GM21528 (cell line): ENCODE data around the gene ADCY2.

ENCODE experiments used
- ATAC-seq: cut with Tn5 transposase; IDR thresholded peaks from one replicate; pipeline ENCODE4 v1.9.1; 2021; ENCODE audit warnings: mild to moderate bottlenecking, moderate library complexity; ENCODE audit not compliant: unreplicated experiment, low FRiP score

The ADCY2 gene

DNA sequence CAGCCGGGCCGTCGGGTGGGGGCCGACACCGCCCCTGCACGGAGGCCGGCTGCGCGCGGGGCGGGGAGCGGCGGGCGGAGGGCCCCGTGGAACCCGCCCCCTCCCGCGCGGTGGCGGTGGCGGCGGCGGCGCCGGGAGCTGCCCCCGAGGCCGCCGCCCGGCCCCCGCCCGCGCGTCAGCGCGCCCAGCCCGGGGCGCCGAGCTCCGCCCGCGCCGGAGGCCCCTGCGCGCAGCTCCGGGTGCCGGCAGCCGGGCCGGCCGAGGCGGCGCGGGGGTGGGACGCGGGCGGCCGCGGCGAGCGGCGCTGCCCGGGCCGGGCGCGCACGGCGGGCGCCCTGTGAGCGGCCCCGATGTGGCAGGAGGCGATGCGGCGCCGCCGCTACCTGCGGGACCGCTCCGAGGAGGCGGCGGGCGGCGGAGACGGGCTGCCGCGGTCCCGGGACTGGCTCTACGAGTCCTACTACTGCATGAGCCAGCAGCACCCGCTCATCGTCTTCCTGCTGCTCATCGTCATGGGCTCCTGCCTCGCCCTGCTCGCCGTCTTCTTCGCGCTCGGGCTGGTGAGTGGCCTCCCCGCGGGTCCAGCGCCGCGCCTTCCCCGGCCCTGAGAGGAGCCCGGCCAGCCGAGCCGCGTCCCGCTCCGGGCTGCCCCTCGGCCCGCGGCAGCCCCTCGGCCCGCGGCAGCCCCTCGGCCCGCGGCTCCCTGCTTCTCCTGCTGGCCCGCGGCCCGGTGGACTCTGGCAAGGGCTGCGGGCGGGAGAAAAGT is at the start of gene ADCY2:
Gene ADCY2 (plus strand): TSS at position 192 of the 766 bp plus-strand sequence. CDS start 159 bp downstream, at position 351.
- ATAC-seq: no peak

DNA sequence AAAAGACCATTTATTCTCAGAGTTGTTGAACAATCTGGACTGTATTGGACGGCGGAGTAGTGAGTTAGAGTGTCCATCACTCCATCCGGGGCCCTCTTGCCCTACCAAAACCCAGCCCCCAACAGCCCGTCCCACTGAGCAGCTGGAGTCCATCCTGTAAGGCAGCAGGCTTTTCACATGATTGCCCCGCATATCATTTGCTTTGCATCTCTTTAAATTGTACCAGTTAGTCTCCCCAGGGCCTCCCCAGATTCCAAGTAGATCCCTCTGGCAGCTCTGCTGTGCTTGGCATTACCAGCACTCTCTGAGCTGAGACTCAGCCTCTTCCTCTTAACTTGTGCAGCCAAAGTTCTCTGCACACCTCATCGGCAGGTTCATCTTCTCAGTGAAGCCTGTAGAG is 48.6 kb upstream of the ADCY2 start:
- ATAC-seq: no peak

DNA sequence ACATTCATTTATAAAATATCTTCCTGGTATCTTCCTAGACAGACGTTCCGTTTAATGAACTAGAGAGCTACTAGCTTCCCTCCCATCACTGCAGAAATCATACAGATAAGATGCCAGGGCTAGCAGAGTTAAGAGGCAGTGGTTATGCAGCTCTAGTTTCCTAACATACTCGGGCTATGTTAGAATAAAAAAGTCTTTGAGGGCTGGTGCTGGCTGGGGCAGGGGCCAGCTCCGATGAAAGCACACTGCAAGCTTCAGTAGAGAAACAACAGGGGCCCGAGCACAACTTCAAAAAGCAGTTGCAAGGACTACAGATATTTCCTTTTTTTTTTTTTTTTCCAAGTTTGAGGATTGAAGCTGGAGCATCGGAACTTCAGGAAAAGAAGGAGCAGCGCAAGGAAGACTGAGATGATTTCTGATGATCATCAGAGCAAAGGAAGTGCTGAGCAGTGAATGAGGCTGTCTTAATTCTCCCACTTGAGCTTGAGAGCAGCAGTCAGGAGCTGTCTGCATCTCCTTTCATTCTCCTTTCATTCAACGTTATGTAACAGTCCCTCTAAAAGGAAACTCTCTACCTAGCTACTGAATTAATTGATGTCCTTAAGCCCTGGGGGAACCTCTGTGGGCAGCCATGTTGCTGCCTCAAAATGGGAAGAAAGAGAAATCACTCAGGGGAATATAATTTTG is 47.6 kb upstream of the ADCY2 start:
- ATAC-seq: no peak

DNA sequence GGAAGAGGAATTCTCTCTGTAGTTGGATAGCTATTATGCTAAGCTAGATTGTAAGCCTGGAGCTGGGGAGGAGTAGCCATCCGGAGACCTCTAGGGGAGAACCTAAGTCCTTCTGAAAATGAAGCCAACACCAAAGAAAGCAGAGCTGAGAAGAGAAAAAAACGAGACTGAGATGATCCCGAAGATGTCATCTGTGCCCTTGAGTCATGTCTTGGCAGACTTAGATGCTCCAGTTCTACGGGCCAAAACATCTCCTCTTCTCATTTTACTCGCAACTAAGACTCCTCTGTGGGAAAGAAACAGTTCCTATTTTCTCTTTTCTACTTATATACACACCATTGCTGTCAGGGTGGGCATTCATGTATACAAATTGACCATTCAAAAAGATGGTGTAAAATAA is 34.3 kb upstream of the ADCY2 start:
- no peak for ATAC-seq

DNA sequence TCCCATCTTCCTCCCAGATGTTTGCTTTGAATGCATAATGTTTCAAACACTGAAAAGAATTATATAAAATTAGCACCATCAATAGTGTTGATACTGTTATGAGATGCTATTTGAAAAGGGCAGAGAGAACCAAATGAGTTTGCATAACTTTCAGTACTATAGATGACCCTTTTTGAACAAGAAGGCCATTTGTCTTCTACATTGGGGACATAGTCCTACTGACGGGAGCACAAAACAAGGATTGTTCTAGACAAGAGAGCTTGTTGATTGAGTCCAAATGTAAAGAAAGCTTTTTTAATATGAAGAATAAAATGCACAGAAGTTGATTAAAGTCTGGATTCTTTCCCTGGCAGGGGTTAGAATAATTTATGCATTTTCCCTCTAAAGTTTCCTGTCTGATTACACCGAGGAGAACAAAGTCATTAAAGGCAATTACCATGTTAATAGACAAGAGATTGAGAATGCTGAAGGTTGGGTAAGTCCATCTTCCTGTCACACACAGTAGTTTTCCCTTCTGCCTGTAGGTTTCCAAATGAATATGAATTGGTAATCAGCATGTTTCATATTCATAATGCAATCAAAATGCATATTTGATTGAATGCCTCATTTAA is 32.8 kb upstream of the ADCY2 start:
- no peak for ATAC-seq

DNA sequence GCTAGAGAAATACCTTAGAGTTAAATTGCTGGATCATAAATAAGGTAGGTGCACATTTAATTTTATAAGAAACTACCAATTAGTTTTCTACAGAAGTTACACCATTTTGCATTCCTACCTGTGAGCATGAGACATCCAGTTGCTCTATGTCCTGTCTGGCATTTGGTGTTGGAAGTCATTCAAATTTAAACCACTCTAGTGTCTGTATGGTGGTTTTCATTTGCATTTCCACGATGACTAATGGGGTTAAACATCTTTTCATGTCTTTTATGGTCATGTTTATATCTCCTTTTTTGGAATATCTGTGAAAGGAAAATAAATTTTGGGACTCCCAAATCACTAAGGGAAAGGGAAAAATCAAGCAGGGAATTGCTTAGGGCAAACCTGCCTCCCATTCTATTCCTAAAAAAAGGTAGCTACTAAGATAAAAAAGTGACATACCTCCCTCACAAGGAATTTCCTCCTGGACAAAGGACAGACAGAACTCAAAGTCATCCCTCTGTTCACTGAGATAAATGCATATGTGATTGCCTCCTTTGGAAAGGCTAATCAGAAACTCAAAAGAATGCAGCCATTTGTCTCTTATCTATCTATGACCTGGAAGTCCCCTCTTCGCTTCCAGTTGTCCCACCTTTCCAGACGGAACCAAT is 31.6 kb upstream of the ADCY2 start:
- ATAC-seq: no peak

DNA sequence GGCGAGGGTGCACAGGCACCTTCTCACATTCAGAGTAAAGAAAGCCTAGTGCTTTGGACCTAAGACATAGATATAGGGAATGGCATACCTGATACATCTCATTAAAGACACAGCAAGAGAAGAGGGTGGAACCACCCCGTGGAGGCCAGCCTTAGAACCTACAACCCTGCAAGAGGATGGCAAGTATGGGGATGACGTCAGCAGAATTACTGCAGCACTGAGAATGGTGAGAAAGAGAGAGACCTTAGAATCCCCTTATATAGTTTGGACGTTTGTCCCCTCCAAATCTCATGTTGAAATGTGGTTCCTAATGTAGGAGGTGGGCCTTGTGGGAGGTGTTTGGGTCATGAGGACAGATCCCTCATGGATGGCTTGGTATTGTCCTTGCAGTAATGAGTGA is 28.2 kb upstream of the ADCY2 start:
- no peak for ATAC-seq

DNA sequence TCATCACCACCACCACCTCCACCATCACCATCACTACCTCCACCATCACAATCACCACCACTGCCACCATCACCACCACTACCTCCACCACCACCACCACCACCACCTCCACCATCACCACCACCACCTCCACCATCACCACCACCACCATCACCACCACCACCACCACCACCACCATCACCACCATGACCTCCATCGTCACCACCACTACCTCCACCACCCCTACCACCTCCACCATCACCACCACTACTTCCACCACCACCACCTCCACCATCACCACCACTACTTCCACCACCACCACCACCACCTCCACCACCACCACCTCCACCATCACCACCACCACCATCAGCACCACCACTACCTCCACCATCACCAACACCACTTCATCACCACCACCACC is 23.5 kb upstream of the ADCY2 start:
- no peak for ATAC-seq

DNA sequence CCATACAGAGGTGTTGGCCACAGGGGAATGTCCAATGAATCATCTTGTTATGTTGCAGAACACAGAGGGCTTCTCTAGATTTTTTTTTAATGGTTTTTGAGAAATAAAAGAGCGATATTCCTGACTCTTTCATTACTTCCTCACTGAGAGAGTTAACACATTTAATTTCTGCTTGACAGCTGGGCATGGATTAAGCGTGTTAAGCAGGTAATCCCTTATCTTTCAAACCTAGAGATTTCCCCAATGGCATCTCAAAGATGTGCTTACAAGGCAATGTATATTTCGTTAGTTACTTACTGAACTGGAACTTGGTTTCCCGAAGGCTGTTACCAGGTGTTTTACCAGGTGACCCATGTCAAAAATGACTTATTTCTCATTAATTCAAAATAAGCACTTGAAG is 21.8 kb upstream of the ADCY2 start:
- ATAC-seq: no peak

DNA sequence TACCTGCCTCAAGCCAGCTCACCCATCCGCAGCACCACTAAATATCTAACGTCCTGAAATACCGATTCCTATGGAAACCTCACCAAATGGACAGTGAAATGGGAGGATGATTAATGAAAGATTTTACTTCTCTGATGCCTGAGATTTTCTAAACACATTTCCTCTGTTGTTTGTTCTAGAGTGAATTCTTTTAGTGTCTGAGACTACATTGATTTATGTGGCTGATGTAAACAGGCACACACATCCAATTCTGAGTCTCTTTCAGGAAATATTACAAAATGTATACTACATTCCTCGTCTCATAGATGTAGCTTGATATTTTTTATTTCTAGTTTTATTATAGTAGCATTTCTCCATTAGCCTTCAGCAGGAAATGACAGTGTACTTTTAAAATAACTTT is 20.5 kb upstream of the ADCY2 start:
- ATAC-seq: no peak

DNA sequence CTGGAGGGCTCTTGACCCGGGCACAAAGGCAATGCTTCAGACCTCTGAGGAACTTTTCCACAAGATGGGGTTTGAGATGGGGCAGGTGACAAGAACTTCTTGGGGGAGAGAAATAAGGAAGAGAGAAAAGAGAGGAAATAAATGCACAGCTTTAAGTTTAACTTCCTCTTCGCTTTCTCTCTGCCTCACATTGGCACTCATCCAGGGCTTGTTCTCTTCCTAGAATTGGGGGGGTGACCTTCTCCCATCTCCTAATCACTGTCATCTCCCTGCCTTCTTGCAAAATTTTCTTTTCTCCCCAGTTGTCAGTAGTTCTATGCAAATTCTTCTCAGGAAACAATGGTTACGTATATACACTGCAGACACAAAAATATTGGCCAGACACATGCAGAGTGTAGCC is 19.1 kb upstream of the ADCY2 start:
- no peak for ATAC-seq

DNA sequence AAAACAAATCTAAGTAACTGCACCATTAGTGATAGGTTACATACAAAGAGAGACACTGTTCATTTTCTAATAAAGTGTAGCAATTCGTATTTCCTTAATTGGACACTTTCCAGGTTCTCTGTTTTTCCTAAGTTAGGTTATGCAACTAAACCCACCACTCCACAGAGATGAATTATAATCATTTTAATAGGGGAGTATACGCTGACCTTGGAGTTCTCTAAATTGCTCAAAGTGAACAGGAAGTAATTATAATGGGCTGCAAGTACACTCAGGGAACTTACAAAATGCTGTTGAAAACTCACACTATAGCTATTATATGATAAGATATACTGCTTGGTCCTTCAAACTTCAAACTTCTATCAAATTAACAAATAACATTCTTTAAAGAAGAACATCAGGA is 18.2 kb upstream of the ADCY2 start:
- no peak for ATAC-seq

DNA sequence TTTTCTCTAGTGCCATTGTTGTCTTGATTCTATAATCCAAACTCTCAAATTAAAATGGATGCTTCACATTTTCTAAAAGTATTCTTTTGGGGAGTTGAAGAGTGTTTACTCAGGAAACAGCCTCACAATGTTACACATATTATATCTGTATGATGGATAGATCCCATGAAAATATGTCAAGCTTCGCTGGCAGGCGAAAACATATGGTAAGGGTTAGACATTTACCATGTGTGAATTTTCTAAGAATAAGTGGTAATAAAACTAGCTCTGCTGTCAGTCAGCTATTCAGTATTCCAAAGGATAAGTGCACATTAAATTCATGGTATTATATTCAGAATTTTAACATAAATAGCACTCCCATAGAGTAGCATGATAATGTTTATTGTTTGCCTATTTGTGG is 13.3 kb upstream of the ADCY2 start:
- no peak for ATAC-seq

DNA sequence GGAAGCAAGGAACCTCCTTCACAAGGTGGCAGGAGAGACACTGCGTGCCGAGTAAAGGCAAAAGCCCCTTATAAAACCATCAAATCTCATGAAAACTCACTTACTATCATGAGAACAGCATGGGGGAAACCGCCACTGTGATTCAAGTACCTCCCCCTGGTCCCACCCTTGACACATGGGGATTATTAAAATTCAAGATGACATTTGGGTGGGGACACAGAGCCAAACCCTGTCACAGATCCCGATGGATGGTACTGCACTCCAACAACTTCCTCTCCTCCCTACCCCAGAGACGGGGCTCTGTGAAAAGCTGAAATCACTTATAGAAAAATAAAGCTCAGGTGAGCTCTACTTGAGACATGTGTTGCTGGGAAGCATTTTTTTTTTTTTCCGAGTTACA is 10.3 kb upstream of the ADCY2 start:
- ATAC-seq: no peak

DNA sequence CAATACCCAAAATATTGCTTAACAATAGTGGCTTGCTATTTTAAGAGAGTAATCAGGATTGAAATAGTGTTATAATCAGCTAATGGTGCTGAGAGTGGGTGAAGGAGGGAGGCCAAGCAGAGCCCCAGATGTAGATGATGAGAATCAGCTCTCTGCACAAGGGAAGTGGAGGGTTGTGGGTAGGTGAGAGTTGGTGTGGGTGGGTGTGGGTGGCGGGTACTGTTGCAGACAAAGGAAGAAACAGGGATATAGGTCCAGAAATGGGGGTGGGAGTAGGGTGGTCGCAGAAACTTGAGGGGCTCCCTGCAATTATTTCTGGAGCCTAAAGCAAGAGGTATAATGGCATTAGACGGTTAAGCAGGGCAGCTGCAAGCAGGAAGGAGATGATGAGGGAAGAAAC is 7.4 kb upstream of the ADCY2 start:
- ATAC-seq: no peak

DNA sequence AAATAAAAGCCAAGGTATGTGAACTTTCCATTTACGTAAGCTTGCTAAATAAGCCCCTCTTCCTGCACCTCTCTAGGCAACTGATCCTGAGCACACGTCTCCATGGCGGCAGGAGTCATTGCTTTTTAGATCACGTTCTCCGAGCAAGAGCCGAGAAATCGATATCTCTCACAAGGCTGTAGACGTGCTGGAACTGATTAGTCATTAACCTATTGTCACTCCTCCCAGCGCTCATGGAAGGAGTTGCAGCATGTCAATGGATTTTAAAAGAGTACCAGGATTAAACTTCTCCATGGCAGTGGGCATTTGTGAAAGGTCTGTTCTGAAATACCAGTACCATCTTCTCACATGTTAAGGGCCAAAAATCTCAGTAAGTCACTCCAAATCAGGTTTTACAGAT is 4.7 kb upstream of the ADCY2 start:
- ATAC-seq: no peak

DNA sequence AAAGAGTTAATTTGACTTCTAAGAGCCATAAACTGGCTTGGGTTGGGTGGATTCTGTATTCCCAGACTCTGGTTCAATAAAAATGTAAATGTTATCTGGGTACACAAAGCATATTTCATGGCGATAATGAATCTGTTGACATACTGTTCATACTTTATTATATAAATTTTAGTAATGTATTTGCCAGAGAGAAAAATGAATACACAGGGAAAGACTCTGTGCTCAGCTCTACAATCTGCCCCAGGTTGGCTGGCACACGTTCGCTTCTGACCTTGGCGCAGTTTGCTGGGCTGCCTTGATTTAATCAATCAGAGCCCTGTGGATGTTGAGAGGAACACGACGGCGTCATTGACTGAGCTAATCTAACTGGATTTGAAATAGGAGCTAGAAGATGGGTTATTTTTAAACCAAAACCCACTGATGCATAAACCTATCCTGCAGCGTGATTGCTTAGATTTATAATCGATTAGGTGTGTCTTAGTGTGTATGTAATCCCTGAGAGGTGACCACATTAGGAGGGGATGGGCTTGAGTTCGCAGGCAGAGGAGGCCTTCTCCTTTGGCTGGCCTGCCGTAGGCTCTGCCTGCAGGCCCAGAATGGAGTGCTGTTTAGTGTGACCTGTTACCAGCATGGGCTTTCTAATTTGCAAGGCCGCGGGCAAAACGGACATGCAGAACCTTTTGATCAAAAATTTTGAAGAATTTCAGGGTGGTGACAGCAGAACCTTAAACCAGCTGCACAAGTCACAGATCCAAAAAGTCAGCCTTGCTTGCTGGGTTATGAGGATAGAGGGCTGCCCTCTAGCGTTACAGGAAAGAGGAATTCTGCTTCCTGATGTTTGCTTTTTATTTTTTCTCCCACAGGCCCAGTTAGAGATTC is 3.9 kb upstream of the ADCY2 start:
- ATAC-seq: no peak

DNA sequence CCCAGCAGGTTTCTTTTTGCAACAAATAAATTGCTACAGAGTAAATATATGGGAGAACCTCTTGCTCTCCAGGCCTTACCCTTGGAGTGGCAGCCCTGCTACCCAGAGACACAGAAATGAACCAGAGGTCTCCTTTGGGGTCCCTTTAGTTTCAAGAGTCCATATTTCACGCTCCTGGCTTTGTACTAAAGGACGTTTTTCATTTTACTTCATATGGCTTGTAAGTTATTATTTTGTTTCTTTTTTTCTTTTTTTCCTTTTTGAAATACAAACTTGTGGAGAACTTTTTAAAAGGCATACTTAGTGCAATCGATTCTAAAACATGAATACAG is 3.3 kb upstream of the ADCY2 start:
- no peak for ATAC-seq

DNA sequence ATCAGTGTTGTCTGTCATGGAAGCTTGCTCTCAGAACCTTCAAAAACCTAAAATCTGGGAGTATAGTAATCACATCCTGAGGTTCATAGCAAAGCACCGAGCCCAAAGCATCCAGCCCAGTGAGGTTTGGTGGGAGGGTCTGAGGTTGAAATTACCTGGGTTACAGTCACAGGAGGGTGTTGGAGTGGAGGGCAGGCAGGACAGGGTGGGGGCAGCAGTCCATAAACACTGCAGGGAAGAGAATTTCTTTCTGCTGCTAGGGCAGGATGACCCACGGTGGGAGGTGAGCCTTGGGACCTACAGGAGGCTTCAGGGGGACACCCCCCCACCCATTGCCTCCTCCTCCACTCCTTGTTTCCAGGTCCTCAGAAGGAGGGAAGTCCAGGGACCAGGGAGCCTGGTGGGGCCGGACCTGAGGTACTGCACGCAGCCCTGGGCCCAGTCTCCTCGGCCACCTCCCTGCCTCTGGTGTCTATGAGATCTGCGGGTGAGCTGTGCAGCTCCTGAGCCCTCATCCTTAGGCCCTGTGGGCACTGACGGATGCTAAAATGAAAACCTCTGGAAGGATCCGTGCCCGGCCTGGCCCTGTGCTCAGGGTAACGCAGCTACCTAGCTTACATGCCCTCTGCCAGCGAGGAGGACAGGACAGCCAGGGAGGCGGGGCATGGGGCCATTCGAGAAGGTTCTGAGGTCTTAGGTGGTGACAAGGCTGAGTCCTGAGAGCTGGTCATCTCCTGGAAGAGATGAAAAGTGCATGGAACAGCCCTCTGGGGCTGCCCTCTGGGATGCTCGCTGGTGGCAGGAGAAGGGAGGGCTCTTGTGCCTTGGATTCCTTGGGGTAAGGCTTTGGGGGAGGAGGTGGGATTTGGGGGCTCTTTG is 1.8 kb upstream of the ADCY2 start:
- no peak for ATAC-seq
